ENCODE data around the gene AACS.
A peak's percentile ranks its signal among the peaks of the same experiment; 100 is the strongest.

AACS gene

DNA sequence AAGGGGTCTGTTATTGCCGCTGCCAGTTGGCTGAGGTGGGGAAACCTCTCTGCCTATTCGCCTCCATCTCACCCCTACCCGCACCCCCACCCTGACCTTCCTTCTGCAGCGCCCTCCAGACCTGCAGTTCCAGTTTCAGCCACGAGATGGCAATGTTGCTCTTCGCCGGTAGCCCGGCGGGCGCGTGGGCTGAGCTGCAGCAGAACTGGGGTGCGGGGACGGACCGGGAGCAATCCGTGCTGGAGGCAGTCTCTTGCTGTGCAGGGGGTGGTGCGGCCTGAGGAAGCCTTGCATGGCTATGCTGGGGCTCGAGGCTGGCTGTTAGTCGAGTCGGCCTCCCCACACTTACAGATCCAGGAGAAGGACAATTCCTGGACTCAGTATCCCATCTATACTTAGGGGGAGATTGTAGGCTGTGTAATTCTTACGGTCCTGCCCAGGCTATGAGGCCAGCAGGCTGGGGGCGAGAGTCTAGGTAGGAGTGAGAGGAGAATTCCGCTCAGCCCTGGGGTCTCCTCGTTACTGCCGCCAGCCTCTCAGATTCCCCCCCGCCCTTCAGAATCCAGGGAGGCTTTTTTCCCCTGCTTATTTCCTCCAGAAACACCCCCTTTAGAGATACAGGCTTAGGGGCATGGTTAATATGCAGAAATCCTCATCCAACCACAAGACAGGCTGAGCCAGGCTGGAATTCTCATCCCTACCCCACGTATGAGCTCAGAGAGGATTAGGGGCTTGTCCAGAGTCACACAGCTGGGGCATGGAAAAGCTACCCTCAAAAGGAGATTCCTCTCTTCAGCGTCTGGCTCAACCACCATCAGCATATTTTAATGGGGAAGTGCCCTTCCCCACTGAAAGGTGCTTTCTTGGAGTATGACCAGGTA, 118.2 kb downstream of the AACS start:
- DNase-seq (ENCODE audit: insufficient read length, low spot score) (peak; percentile 87), FAIRE-seq (peak; percentile 93)

DNA sequence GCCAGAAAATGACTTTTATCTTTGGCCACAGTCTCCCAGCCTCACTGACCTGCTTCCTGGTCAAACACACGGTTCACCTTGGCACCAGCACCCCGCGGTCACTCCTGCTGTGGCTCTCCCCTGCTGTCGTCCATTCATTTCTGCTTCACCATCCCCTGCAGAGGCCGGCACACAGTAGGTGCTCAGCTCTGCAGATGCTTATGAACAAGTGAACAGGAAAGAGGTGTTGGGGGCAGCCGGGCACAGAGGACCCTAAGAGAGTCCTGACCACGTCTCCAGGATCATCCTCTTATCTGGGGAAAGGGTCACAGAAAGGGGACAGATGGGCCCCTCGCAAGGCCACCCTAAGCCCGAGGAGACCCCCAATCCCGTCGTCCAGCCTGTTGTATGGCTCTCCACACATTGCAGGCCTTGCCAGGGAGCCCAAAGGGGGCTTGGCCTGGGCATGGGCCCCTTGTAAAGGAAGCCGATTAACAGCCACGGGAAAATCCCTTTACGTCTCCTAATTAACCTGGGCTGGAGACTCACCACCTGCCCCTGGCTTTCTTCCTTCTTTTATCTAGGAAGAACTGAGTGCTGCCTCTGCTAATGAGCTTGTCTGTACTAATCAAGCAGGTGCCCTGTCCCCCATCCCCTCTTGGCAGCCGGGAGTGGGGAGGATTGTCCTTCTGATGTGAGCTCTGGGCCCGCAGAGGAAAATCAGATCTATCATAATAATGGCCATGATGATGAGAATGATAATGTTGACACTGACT, 119.2 kb downstream of the AACS start:
- peak; percentile 51 for FAIRE-seq
- DNase-seq (ENCODE audit: insufficient read length, low spot score) = no peak

DNA sequence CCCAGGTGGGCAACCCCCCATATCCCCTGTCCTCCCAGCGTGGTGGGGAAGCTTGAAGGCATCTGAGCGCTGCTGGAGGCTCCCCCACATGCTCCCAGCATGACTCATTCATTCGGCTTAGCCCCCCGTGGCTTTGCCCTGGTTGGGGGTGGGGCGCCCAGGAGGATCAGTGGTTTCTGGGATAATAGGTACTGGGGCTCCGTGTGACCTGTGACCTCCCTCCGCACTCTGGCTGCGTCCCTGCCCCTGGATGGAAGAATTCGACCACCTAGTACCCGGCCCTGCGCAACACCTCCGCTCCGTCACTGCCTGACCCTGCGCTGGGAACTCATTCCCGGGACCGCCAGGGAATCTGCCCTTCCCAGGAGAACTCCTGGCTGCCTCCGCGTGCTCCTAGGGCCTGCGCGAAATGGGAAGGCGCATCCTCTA, 120.1 kb downstream of the AACS start:
- DNase-seq (ENCODE audit: insufficient read length, low spot score) (no peak), FAIRE-seq (no peak)

DNA sequence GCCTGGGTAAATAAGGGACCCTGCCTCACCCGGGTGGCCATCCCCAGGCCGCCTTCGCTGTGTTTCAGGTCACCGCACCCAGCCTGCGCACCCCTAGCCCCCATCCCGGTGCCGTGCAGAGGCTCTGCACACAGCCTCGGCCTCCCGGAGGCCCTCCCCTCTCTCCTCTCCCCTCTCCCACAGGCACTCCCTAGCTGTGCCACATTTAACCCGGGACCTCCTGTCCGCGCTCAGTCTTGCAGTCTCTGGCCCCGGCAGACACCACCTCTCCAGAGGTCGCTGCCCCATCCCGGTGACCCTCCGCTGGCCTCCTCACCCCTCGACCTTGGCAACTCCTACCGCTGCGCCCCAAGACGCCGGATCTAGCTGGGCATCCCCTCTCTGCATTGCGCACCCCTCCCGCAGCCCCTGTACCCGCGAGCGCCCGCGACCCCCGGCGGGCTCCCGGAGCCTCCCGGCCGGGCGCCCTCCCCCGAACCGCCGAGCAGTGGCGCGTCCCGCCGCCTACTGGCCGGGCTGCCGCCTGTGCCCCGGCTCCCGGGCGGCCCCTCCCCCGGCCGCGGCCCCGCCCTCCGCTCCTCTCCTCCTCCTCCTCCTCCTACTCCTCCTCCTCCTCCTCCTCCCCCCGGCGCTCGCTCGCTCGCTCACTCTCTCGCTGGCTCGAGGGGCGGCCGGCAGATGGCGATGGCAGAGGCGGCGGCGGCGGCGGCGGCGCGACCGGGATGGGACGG, 120.7 kb downstream of the AACS start, which contains the start of gene TMEM132B:
TMEM132B (plus strand) TSS at position 647 of the 731 bp plus-strand sequence.
- no peak for FAIRE-seq
- DNase-seq (ENCODE audit: insufficient read length, low spot score) = peak; percentile 58

DNA sequence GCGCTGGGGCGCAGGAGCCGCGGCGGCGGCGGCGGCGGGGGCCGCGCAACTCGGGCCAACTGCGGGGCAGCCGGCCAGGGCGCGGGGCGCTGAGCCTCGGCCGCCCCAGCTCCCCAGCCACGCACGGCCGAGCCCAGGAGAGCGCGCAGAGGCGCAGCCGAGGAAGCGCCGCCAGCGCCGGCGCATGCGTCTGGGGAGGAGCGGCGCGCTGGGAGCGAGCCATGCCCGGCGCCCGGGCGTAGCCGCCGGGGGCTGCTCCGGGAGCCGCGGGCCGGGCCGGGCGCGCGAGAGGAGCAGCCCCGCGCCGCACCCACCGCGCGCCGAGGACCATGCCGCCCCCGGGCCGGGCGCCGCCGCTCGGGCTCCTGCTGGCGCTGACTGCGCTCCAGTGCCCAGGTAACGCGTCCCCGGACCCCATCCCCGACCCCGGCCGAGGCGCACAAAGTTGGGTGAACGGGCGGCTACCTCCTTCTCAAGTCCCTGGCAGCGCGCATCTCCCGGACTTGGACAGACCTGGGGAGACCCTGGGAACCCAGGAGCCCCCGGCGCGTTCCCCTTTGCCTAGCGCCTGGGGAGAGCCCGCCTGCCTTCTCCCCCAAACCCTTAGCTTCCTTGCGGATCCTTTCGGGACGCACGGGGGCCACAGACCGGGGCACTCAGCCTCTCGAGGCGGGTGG, 121.4 kb downstream of the AACS start:
- no peak for DNase-seq (ENCODE audit: insufficient read length, low spot score)
- no peak for FAIRE-seq

DNA sequence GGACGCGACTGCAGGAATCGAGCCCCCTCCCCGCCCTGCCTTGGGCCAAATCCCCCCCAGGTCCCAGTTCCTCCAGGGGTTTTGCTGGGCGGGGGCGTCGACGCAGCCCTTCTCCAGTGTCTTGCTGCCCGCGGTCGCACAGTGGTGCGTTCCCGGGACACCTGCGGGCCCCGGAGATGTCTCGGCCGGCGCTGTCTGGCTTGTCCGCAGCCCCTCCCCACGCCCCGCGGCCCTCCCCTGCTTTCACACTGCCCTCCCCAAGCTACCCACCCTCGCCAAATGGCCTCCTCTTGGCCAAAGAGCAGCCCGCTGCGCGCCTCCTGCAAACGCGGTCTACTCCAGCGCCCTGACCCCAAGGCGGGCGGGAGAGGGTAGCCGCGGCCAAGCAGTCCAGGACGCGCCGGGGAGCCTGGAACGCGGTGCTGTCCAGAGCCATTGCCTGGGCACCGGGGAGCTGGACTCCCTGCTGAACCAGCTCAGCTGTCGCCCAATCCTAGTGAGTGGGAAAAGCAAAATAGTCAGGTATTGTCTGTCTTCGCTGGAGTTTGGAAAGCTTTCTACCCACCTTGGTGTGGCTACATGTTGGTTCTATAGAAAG, 122.0 kb downstream of the AACS start:
- DNase-seq (ENCODE audit: insufficient read length, low spot score) (no peak), FAIRE-seq (no peak)

DNA sequence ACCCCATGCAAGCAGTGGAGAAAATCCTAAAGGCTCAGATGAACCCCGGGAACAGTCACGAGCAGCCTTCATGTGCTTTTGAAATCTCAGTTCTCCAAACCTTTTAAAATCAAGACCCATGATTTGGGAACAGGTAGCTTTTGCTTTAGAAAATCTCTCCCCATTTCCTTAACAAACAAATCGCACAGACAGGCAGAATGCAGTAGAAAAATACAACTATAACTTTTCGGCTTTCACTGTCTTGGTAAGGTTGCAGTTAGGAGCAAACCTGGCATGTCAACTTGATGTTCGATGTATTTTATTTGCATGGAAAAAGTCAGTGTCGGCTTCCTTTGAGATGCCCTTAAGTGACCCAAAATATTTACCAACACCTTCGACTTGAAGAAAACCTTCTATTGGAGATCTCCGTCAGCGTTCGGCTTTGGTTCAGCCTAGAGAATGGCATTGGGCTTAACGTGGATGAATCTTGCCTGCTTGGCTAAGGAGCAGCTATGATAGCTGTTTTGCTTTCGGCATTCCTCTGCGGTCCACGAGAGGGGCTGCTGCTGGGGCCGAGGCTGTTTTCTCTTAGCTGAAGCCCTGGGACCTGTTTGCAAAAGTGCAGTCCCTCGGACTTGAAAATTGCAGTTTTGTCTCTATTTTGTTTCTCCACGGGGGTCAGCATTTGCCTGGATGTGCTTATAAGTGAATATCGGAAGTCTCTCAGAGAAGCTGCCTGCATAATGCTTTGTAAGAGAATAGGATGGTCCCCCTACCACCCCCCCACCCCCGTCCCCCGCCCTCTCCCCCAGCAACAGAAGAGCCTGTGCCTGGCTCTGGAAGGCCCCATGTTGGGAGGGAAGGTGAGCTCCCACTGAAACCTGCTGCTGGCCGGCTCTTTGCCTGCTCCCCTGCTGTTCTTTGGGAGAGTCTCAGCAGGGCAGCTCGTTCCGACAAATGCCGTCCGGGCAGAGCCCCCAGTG, 122.8 kb downstream of the AACS start:
- FAIRE-seq (no peak), DNase-seq (ENCODE audit: insufficient read length, low spot score) (no peak)

DNA sequence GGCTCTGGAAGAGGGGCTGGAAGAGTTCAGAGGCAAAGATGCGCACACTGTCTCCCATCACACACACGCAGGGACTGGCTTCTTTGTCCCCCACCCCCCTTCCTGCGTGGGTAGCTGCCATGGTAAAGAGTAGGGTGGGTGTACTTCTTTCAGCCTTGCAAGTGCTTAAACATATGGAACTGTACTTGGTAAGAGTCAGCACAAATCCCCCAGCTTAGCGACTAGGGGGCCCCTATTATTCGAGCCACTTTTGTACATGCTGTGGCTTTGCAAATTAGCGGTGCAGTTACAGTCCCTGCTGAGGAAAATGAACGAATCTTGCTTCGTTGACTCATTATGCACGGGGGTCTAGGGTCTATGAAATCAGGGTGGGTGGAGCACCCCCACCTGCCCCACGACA, 123.8 kb downstream of the AACS start:
- FAIRE-seq = no peak
- no peak for DNase-seq (ENCODE audit: insufficient read length, low spot score)

DNA sequence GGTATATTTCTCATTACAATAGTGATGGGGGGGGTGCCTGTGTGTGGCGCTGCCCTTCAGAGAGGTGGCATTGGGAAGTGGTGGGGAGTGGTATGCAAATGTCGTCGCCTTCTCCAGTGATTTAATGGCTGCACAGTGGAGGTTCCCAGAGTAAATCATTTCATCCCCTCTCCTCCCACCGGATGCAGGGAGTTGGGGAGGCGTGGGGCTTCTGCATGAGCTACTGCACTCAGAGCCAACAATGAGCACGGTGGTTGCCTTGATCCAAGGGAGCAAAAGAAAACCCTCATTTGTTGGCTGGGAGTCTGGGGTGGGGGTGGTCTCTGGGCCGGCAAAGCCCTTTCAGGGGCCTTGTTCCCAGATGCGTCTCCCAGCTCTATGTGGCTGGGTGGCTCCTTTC, 124.3 kb downstream of the AACS start:
- no peak for FAIRE-seq

DNA sequence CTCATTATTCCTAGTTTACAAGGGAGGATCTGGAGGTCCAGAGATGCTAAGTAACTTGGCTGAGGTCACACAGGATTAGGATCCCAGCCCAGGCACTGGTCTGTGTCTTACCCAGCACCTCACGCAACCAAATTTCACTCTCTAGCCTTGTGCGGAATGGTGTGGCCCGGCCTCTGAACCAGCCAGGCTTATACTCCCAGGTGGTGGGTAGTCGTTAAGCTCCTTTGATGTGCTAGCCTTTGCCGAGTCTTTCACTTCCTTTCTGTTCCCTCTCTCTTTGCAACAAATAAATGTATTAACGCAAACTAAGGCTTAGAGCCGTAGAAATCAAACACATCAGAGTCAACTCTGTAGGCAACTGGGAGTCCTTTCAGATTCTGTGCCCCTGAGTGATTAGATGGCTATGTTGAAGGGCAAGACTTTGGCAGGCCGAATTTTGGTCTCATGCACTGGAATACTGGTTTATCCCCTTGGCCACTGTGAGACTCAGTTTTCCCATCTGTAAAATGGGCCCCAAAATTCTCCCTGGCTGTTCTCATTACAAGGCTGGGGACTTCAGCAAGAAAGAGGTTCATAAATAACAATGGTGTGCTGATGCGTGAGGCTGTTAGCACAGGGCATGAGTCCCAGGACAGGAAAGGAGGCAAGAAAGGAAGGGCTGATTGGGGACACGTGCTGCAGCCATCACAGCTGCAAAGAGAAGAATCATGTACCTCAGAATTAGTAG, 126.3 kb downstream of the AACS start:
- no peak for DNase-seq (ENCODE audit: insufficient read length, low spot score)
- FAIRE-seq = no peak

More for the DNA sequence above, 124.3 kb downstream of the AACS start:
- DNase-seq (ENCODE audit: insufficient read length, low spot score) = no peak

DNA sequence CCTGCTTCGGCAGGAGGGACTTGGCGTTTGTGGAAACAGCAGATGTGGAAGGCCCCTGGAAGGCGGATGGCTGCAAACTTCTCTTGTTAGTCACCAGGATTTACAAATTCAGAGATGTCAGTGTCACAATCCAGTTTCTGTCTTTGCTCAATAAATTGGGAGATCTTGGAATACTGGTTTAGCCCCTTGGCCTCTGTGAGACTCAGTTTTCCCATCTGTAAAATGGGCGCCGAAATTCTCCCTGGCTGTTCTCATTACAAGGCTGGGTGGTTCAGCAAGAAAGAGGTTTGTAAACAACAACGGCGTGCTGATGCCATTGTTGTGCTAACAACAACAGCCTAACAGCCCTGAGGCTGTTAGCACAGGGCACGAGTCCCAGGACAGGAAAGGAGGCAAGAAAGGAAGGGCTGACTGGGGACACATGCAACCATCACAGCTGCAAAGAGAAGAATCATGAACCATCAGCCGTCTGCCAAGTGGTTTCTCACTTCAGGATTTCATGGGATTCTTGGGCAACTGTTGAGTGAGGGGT, 127.5 kb downstream of the AACS start:
- FAIRE-seq (no peak), DNase-seq (ENCODE audit: insufficient read length, low spot score) (no peak)

All from HTR-8/SVneo (cell line).